Kidney capillary endothelial cell (primary cell): ENCODE data around the gene NCR3LG1.

Source experiments
- DNase-seq: peaks from one replicate; pipeline ENCODE4 v3.0.0-alpha.2; 2018; ENCODE audit warnings: low spot score

The NCR3LG1 gene

GRCh38 chr11:17371614-17372013, 20.0 kb downstream of the NCR3LG1 start:
- no peak for DNase-seq

- DNase-seq = no peak
These were observed 23.9 kb downstream of the NCR3LG1 start for GRCh38 chr11:17375547-17375946.

- DNase-seq = no peak
These were observed 24.9 kb downstream of the NCR3LG1 start for GRCh38 chr11:17376493-17376892.

GRCh38 chr11:17378655-17379054, 27.1 kb downstream of the NCR3LG1 start:
- DNase-seq = no peak

- DNase-seq = no peak
These were observed 28.0 kb downstream of the NCR3LG1 start for GRCh38 chr11:17379383-17380180.

- DNase-seq = peak; percentile 16
These were observed 29.6 kb downstream of the NCR3LG1 start for GRCh38 chr11:17381156-17381555.

- DNase-seq = no peak
These were observed 30.6 kb downstream of the NCR3LG1 start for GRCh38 chr11:17382046-17382728.

- peak; percentile 53 for DNase-seq
These were observed 31.9 kb downstream of the NCR3LG1 start for GRCh38 chr11:17383461-17383860.

- peak; percentile 60 for DNase-seq
These were observed 32.5 kb downstream of the NCR3LG1 start for GRCh38 chr11:17384002-17384511.

- DNase-seq = no peak
These were observed 33.9 kb downstream of the NCR3LG1 start for GRCh38 chr11:17385492-17385891.

GRCh38 chr11:17385926-17386325, 34.3 kb downstream of the NCR3LG1 start:
- no peak for DNase-seq

GRCh38 chr11:17386331-17387084, 34.9 kb downstream of the NCR3LG1 start:
- peak; percentile 46 for DNase-seq

- DNase-seq = no peak
These were observed 35.7 kb downstream of the NCR3LG1 start for GRCh38 chr11:17387254-17387653.

GRCh38 chr11:17387811-17388210, 36.2 kb downstream of the NCR3LG1 start:
- no peak for DNase-seq

GRCh38 chr11:17388609-17389210, 37.1 kb downstream of the NCR3LG1 start, which contains the start of gene KCNJ11:
Gene KCNJ11, minus strand, starts transcription at chr11:17388659. Its CDS starts 568 bp downstream, at chr11:17388091.
- DNase-seq = no peak

- no peak for DNase-seq
These were observed 37.8 kb downstream of the NCR3LG1 start for GRCh38 chr11:17389211-17389956.

- no peak for DNase-seq
These were observed 38.5 kb downstream of the NCR3LG1 start for GRCh38 chr11:17389957-17390649.

- no peak for DNase-seq
These were observed 40.1 kb downstream of the NCR3LG1 start for GRCh38 chr11:17391493-17392355.

- no peak for DNase-seq
These were observed 41.3 kb downstream of the NCR3LG1 start for GRCh38 chr11:17392872-17393271.

GRCh38 chr11:17393472-17393871, 41.9 kb downstream of the NCR3LG1 start:
- no peak for DNase-seq
